ENCODE measurements around the gene CDKN2AIP. TPM values are rescaled to one million over a fixed set of nuclear protein-coding genes. Genes with fewer than 3 reads are reported as not detected.

CDKN2AIP gene
- total and polyA plus RNA-seq, 4 donors, result 7.2 to 15.1 (median 11.0) TPM

DNA sequence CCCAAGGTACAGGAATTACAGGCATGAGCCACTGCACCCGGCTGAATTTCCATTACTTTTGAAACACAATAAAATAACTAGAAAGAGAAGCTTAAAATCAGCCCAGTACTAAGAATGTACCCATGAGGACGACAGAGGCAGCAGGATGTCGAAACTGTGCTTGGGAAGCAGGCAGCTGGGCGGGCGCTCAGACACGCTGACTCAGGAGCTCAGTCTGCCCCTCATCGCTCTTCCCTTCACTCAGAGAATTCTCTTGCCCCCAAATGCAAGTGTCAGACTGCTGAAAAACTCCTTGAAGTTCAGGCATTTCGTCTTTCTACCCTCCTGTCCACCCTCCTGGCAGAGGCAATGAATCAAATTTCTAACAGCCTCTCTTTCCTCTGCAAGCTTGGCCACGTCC is 41.0 kb upstream of the CDKN2AIP start:
- Histone ChIP-seq H3K4me1 (ENCODE audit: control insufficient read depth in 4 of 4, insufficient read depth in 4 of 4, low read length in 3 of 4) (peaks cover 0 to 6% (median 3%) of the 10 kb centered on the region in 4 donors), H3K27me3 (ENCODE audit: control insufficient read depth in 4 of 4, insufficient read depth in 4 of 4, low read length in 3 of 4) (no peaks in the 10 kb centered on the region), H3K9me3 (ENCODE audit: control insufficient read depth in 4 of 4, low read length in 3 of 4) (no peaks in the 10 kb centered on the region), H3K4me3 (ENCODE audit: low read depth in 1 of 3, low read length in 3 of 3) (no peak overlapping the region), H3K36me3 (ENCODE audit: control insufficient read depth in 4 of 4, insufficient read depth in 3 of 4, low read depth in 1 of 4, low read length in 3 of 4) (no peaks in the 10 kb centered on the region), H3K9ac (ENCODE audit: low read depth in 1 of 2, low read length in 2 of 2) (no peak overlapping the region), H3K27ac (ENCODE audit: low read depth in 1 of 2, low read length in 2 of 2) (no peak overlapping the region)
- 88% methylated on average over 9 of the region's 9 CpGs for WGBS
- TF ChIP-seq, protein P1, sequence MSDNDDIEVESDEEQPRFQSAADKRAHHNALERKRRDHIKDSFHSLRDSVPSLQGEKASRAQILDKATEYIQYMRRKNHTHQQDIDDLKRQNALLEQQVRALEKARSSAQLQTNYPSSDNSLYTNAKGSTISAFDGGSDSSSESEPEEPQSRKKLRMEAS (IDR thresholded peaks at IDR 0.05), result no peak
- TF ChIP-seq GABPA (IDR thresholded peaks at IDR 0.05 in 1 of 2, conservative IDR thresholded peaks at IDR 0.05 in 1 of 2) (no peak), RAD21 (IDR thresholded peaks at IDR 0.05) (no peak), JUND (IDR thresholded peaks at IDR 0.05) (no peak), HNF4G (IDR thresholded peaks at IDR 0.05) (no peak), FOXA2 (IDR thresholded peaks at IDR 0.05) (no peak)
- TF ChIP-seq, protein P2, sequence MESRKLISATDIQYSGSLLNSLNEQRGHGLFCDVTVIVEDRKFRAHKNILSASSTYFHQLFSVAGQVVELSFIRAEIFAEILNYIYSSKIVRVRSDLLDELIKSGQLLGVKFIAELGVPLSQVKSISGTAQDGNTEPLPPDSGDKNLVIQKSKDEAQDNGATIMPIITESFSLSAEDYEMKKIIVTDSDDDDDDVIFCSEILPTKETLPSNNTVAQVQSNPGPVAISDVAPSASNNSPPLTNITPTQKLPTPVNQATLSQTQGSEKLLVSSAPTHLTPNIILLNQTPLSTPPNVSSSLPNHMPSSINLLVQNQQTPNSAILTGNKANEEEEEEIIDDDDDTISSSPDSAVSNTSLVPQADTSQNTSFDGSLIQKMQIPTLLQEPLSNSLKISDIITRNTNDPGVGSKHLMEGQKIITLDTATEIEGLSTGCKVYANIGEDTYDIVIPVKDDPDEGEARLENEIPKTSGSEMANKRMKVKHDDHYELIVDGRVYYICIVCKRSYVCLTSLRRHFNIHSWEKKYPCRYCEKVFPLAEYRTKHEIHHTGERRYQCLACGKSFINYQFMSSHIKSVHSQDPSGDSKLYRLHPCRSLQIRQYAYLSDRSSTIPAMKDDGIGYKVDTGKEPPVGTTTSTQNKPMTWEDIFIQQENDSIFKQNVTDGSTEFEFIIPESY (IDR thresholded peaks at IDR 0.05), result no peak
- TF ChIP-seq, protein P3, sequence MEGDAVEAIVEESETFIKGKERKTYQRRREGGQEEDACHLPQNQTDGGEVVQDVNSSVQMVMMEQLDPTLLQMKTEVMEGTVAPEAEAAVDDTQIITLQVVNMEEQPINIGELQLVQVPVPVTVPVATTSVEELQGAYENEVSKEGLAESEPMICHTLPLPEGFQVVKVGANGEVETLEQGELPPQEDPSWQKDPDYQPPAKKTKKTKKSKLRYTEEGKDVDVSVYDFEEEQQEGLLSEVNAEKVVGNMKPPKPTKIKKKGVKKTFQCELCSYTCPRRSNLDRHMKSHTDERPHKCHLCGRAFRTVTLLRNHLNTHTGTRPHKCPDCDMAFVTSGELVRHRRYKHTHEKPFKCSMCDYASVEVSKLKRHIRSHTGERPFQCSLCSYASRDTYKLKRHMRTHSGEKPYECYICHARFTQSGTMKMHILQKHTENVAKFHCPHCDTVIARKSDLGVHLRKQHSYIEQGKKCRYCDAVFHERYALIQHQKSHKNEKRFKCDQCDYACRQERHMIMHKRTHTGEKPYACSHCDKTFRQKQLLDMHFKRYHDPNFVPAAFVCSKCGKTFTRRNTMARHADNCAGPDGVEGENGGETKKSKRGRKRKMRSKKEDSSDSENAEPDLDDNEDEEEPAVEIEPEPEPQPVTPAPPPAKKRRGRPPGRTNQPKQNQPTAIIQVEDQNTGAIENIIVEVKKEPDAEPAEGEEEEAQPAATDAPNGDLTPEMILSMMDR (IDR thresholded peaks at IDR 0.05; ENCODE audit: low read depth, low read length, missing input control), result no peak
- no peak for DNase-seq (ENCODE audit: low spot score)

DNA sequence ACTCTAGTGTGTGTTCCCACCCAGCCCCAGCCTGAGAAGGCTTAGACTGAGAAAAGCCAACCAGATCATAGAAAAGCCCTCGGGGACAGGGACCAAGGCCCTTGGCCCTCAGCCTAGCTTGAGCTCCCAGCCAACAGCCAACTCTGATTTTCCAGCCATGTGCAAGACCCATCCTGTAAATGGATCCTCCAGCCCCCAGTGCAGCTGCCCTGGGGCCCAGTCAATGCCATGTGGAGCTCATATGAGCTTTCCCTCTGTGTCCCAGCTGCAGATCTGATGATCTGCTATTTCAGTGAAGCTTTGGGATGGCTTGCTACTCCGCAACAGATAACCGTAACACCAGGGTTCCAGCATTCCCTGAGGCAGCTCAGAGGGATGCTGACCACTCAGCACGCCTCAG is 40.5 kb upstream of the CDKN2AIP start:
- Histone ChIP-seq H3K27ac (ENCODE audit: low read depth in 1 of 2, low read length in 2 of 2) (no peak overlapping the region), H3K9ac (ENCODE audit: low read depth in 1 of 2, low read length in 2 of 2) (no peak overlapping the region), H3K4me3 (ENCODE audit: low read depth in 1 of 3, low read length in 3 of 3) (no peak overlapping the region), H3K27me3 (ENCODE audit: control insufficient read depth in 4 of 4, insufficient read depth in 4 of 4, low read length in 3 of 4) (no peaks in the 10 kb centered on the region), H3K9me3 (ENCODE audit: control insufficient read depth in 4 of 4, low read length in 3 of 4) (no peaks in the 10 kb centered on the region), H3K4me1 (ENCODE audit: control insufficient read depth in 4 of 4, insufficient read depth in 4 of 4, low read length in 3 of 4) (peaks cover 0 to 5% (median 2%) of the 10 kb centered on the region in 4 donors), H3K36me3 (ENCODE audit: control insufficient read depth in 4 of 4, insufficient read depth in 3 of 4, low read depth in 1 of 4, low read length in 3 of 4) (no peaks in the 10 kb centered on the region)
- TF ChIP-seq, protein P2 (IDR thresholded peaks at IDR 0.05), result no peak
- no peak for DNase-seq (ENCODE audit: low spot score)
- WGBS, result 95% methylated on average over 4 of the region's 4 CpGs

DNA sequence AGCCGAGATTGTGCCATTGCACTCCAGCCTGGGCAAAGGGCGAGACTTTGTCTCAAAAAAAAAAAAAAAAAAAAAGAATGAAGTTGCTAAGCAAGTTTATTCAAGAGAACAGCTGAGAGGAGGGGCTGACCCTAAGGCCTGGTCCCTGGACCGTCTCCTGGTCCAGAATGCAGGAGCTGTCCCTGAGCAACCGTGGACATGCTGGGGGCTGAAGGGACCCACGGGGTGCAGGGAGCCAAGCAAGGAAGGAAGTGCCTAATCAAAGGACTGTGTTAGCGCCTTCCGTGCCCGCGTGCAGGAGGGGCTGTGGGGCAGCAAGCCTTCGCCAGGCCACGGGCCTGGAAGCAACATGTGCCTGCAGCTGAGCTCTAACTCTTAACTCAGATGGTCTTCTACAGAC is 39.1 kb upstream of the CDKN2AIP start:
- no peak overlapping the region for H3K9ac ChIP-seq (ENCODE audit: low read depth in 1 of 2, low read length in 2 of 2)
- H3K4me1 ChIP-seq (ENCODE audit: control insufficient read depth in 4 of 4, insufficient read depth in 4 of 4, low read length in 3 of 4), result peaks cover 0 to 5% (median 2%) of the 10 kb centered on the region in 4 donors
- H3K27me3 ChIP-seq (ENCODE audit: control insufficient read depth in 4 of 4, insufficient read depth in 4 of 4, low read length in 3 of 4), result no peaks in the 10 kb centered on the region
- H3K36me3 ChIP-seq (ENCODE audit: control insufficient read depth in 4 of 4, insufficient read depth in 3 of 4, low read depth in 1 of 4, low read length in 3 of 4), result no peaks in the 10 kb centered on the region
- no peak overlapping the region for H3K27ac ChIP-seq (ENCODE audit: low read depth in 1 of 2, low read length in 2 of 2)
- DNase-seq (ENCODE audit: low spot score), result no peak
- WGBS, result 78% methylated on average over 11 of the region's 11 CpGs
- H3K9me3 ChIP-seq (ENCODE audit: control insufficient read depth in 4 of 4, low read length in 3 of 4), result no peaks in the 10 kb centered on the region
- no peak overlapping the region for H3K4me3 ChIP-seq (ENCODE audit: low read depth in 1 of 3, low read length in 3 of 3)
- no peak for TF ChIP-seq FOXA2 (IDR thresholded peaks at IDR 0.05)
